Endothelial cell (in vitro differentiated cells): ENCODE data around the gene RABGAP1. TPM values are rescaled to one million over a fixed set of nuclear protein-coding genes. Genes with fewer than 3 reads are reported as not detected.

Experiments used
- DNase-seq: peaks from one replicate; pipeline ENCODE4 v3.0.0; 2021; ENCODE audit warnings: low spot score
- H3K27ac Mint-ChIP-seq: one replicate; pipeline ENCODE4 v1.8.0; 2021; ENCODE audit warnings: mixed read lengths, inconsistent platforms; ENCODE audit not compliant: unreplicated experiment
- H3K27me3 Mint-ChIP-seq: one replicate; pipeline ENCODE4 v1.8.0; 2021; ENCODE audit warnings: mild to moderate bottlenecking, moderate library complexity, mixed read lengths, inconsistent platforms; ENCODE audit not compliant: unreplicated experiment
- H3K36me3 Mint-ChIP-seq: one replicate; pipeline ENCODE4 v1.8.0; 2021; ENCODE audit warnings: mild to moderate bottlenecking, low read depth, mixed read lengths, inconsistent platforms; ENCODE audit not compliant: unreplicated experiment
- H3K4me1 Mint-ChIP-seq: one replicate; pipeline ENCODE4 v1.8.0; 2021; ENCODE audit warnings: mild to moderate bottlenecking, mixed read lengths, inconsistent platforms; ENCODE audit not compliant: unreplicated experiment
- H3K4me3 Mint-ChIP-seq: one replicate; pipeline ENCODE4 v1.8.0; 2021; ENCODE audit warnings: mild to moderate bottlenecking, mixed read lengths, inconsistent platforms; ENCODE audit not compliant: unreplicated experiment
- H3K9me3 Mint-ChIP-seq: one replicate; pipeline ENCODE4 v1.8.0; 2021; ENCODE audit warnings: mixed read lengths, inconsistent platforms; ENCODE audit not compliant: unreplicated experiment
- CTCF ChIP-seq: fragments of 200-600 bp; sonication (generic); IDR thresholded peaks from one replicate; pipeline ENCODE4 v1.5.0; 2021; ENCODE audit warnings: antibody characterized with exemption; ENCODE audit not compliant: unreplicated experiment
- long read RNA-seq: library from polyadenylated mRNA; unstranded; transcript quantifications from one replicate; pipeline ENCODE4 v2.0.0, GENCODE V29; 2020; ENCODE audit not compliant: unreplicated experiment
- total RNA-seq: library from RNA; stranded (reverse); fragmentation: NEBNext Ultra II Directional; extraction: Animal tissue kit (Norgen Biotek cat#: 25700); gene quantifications from one replicate; pipeline ENCODE4 v1.2.1, GENCODE V29; 2021; ENCODE audit not compliant: unreplicated experiment

RABGAP1 gene
- 58.2 TPM for total RNA-seq
- long read RNA-seq, partial matches to known transcripts: 2 of 4 reads
- long read RNA-seq, other reads (novel, unspliced or antisense): 2 of 4 reads

GRCh38 chr9:122940749-122941581 lies at the start of gene RABGAP1:
Gene RABGAP1 (plus strand): TSS chr9:122941020. CDS start chr9:122957060, 16,040 bp downstream.
- DNase-seq: peak; percentile 98
- no peak for TF ChIP-seq CTCF
- Mint-ChIP-seq H3K9me3 (no peaks in the 10 kb centered on the region), H3K4me3 (peak within 1 kb of the TSS; percentile 96), H3K36me3 (peaks cover 6% of the 10 kb centered on the region), H3K27ac (peak within 1 kb of the TSS; percentile 84), H3K27me3 (peaks cover 6% of the 10 kb centered on the region), H3K4me1 (peaks cover 18% of the 10 kb centered on the region)

GRCh38 chr9:122897969-122898368 lies 42.9 kb upstream of the RABGAP1 start:
- peaks cover 10% of the 10 kb centered on the region for H3K36me3 Mint-ChIP-seq
- DNase-seq: no peak
- H3K9me3 Mint-ChIP-seq: no peaks in the 10 kb centered on the region
- no peak for TF ChIP-seq CTCF
- H3K4me3 Mint-ChIP-seq: no peak overlapping the region
- no peaks in the 10 kb centered on the region for H3K4me1 Mint-ChIP-seq
- H3K27ac Mint-ChIP-seq: no peak overlapping the region
- no peaks in the 10 kb centered on the region for H3K27me3 Mint-ChIP-seq

GRCh38 chr9:122900791-122901190 lies 40.0 kb upstream of the RABGAP1 start:
- Mint-ChIP-seq H3K36me3 (no peaks in the 10 kb centered on the region), H3K4me1 (peaks cover 2% of the 10 kb centered on the region), H3K27ac (no peak overlapping the region), H3K4me3 (no peak overlapping the region), H3K9me3 (no peaks in the 10 kb centered on the region), H3K27me3 (peaks cover 7% of the 10 kb centered on the region)
- no peak for TF ChIP-seq CTCF
- DNase-seq: no peak

- no peak for TF ChIP-seq CTCF
- Mint-ChIP-seq H3K36me3 (no peaks in the 10 kb centered on the region), H3K4me1 (peaks cover 2% of the 10 kb centered on the region), H3K27me3 (peaks cover 7% of the 10 kb centered on the region), H3K27ac (peak overlapping the region; percentile 91), H3K4me3 (peak overlapping the region; percentile 94), H3K9me3 (no peaks in the 10 kb centered on the region)
- peak; percentile 58 for DNase-seq
Observed at GRCh38 chr9:122904466-122904822, 36.4 kb upstream of the RABGAP1 start.
